Ascending aorta (tissue), 2 donors: ENCODE data around the gene IRF2BP1. TPM values are rescaled to one million over a fixed set of nuclear protein-coding genes. Genes with fewer than 3 reads are reported as not detected.
"Not testable (repeated sequence)": the region's sequence is repeated elsewhere in the genome, so short reads cannot be mapped to it uniquely, and the experiment has no call there.

Source experiments
- DNase-seq, 2 donors: peaks; one replicate each; pipeline ENCODE4 v3.0.0-alpha.2; 2019; ENCODE audit warnings: low spot score in 2 of 2
- H3K27ac ChIP-seq, 2 donors: fragments of 200-600 bp; sonication (generic); one replicate each; pipeline ENCODE4 v1.5.1; 2016 to 2017; ENCODE audit warnings: mild to moderate bottlenecking in 1 of 2
- H3K27me3 ChIP-seq: fragments of 200-600 bp; sonication (generic); one replicate; pipeline ENCODE4 v1.5.1; 2017
- H3K36me3 ChIP-seq, 2 donors: fragments of 200-600 bp; sonication (generic); one replicate each; pipeline ENCODE4 v1.5.1; 2016
- H3K4me1 ChIP-seq, 2 donors: fragments of 200-600 bp; sonication (generic); one replicate each; pipeline ENCODE4 v1.5.1; 2016 to 2017; ENCODE audit warnings: mild to moderate bottlenecking in 1 of 2
- H3K4me3 ChIP-seq, 2 donors: fragments of 200-600 bp; sonication (generic); one replicate each; pipeline ENCODE4 v1.5.1; 2016 to 2017; ENCODE audit warnings: mild to moderate bottlenecking in 1 of 2
- H3K9me3 ChIP-seq, 2 donors: fragments of 200-600 bp; sonication (generic); one replicate each; pipeline ENCODE4 v1.5.1; 2016
- intact Hi-C: fragments of 100-400 bp; cut with DNase I; formaldehyde crosslinking; loops from one replicate; pipeline ENCODE4 v1.15.1; 2023
- total RNA-seq: library from RNA; depleted of rRNA; stranded (reverse); fragments of >200 nt; gene quantifications from one replicate; pipeline ENCODE4 v1.1.0, GENCODE V29; 2016
- TF ChIP-seq, protein P1 (sequence below), 3 experiments: fragments of 200-600 bp in 2 of 3; fragments of 450-650 bp in 1 of 3; sonication (generic) in 2 of 3; IDR thresholded peaks; one replicate each; pipeline ENCODE4 v1.5.1; 2016 to 2019; ENCODE audit warnings: antibody characterized with exemption in 3 of 3, mild to moderate bottlenecking in 1 of 3, moderate library complexity in 1 of 3

The IRF2BP1 gene
- total RNA-seq, 1 donor from 2014 or later, result 45.7 TPM

DNA sequence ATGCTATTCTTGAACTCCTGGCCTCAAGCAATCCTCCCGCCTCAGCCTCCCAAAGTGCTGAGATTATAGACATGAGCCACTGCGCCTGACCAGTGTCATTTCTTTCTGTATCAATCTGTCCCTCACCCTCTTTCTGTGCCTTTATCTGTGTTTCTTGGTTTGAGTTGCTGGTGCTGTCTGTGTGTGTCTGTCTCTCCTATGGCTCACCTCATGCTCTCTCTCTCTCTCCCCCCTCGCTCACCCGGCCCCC lies 9.9 kb downstream of the IRF2BP1 start:
- no peaks in the 10 kb centered on the region for H3K27me3 ChIP-seq
- no peaks in the 10 kb centered on the region for H3K9me3 ChIP-seq
- no peak for DNase-seq
- intact Hi-C loops, result no loop called here
- no peak overlapping the region for H3K27ac ChIP-seq
- TF ChIP-seq, protein P1, sequence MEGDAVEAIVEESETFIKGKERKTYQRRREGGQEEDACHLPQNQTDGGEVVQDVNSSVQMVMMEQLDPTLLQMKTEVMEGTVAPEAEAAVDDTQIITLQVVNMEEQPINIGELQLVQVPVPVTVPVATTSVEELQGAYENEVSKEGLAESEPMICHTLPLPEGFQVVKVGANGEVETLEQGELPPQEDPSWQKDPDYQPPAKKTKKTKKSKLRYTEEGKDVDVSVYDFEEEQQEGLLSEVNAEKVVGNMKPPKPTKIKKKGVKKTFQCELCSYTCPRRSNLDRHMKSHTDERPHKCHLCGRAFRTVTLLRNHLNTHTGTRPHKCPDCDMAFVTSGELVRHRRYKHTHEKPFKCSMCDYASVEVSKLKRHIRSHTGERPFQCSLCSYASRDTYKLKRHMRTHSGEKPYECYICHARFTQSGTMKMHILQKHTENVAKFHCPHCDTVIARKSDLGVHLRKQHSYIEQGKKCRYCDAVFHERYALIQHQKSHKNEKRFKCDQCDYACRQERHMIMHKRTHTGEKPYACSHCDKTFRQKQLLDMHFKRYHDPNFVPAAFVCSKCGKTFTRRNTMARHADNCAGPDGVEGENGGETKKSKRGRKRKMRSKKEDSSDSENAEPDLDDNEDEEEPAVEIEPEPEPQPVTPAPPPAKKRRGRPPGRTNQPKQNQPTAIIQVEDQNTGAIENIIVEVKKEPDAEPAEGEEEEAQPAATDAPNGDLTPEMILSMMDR (IDR thresholded peaks at IDR 0.05), result no peak
- no peak overlapping the region for H3K4me3 ChIP-seq
- H3K4me1 ChIP-seq, result peaks cover 0 to 4% of the 10 kb centered on the region in 2 donors
- H3K36me3 ChIP-seq, result no peaks in the 10 kb centered on the region

DNA sequence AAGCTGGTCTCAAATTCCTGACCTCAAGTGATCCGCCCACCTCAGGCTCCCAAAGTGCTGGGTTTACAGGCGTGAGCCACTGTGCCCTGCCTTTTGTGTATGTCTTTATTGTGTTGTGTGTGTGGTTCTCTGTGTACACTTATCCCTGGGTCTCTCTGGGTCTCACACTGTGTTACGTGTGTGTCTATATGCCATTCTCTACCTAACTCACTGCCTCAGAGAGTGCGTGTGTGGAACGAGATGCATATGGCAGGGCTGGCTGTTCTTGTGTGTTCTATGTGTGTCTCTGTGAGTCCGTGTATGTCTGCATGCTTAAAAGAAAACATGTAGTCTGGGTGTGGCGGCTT lies 11.3 kb downstream of the IRF2BP1 start:
- H3K4me3 ChIP-seq, result no peak overlapping the region
- TF ChIP-seq, protein P1 (IDR thresholded peaks at IDR 0.05), result no peak
- H3K36me3 ChIP-seq, result no peaks in the 10 kb centered on the region
- intact Hi-C loops, result no loop called here
- peaks cover 0 to 4% of the 10 kb centered on the region in 2 donors for H3K4me1 ChIP-seq
- H3K27me3 ChIP-seq, result no peaks in the 10 kb centered on the region
- no peaks in the 10 kb centered on the region for H3K9me3 ChIP-seq
- DNase-seq, result no peak
- no peak overlapping the region for H3K27ac ChIP-seq

DNA sequence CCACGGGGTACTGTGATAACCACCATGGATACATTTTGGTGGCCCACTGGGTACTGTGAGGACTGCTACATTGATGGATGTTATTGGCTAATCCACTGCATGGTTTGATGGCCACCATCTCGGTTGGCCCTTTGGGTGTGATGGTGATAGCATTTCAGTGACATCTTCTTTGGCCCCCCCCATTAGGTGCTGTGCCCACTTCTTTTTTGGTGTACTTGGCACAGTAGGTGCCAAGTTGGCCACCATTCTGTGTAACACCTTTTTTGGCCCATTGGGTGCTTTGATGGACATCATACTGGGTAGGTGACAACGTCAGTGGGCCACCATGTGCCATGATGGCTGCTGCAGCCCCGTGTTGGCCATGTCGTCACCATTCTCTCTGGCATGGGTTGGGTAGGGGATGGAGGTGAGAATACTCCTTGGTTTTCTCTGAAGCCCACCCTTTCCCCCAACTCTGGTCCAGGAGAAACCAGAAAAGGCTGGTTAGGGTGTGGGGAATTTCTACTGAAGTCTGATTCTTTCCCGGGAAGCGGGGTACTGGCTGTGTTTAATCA lies 12.6 kb downstream of the IRF2BP1 start:
- DNase-seq, result no peak
- H3K27ac ChIP-seq, result no peak overlapping the region
- no peaks in the 10 kb centered on the region for H3K9me3 ChIP-seq
- intact Hi-C loops, result no loop called here
- peaks cover 0 to 4% of the 10 kb centered on the region in 2 donors for H3K4me1 ChIP-seq
- H3K27me3 ChIP-seq, result no peaks in the 10 kb centered on the region
- no peak overlapping the region for H3K4me3 ChIP-seq
- TF ChIP-seq, protein P1 (IDR thresholded peaks at IDR 0.05), result no peak
- no peaks in the 10 kb centered on the region for H3K36me3 ChIP-seq

DNA sequence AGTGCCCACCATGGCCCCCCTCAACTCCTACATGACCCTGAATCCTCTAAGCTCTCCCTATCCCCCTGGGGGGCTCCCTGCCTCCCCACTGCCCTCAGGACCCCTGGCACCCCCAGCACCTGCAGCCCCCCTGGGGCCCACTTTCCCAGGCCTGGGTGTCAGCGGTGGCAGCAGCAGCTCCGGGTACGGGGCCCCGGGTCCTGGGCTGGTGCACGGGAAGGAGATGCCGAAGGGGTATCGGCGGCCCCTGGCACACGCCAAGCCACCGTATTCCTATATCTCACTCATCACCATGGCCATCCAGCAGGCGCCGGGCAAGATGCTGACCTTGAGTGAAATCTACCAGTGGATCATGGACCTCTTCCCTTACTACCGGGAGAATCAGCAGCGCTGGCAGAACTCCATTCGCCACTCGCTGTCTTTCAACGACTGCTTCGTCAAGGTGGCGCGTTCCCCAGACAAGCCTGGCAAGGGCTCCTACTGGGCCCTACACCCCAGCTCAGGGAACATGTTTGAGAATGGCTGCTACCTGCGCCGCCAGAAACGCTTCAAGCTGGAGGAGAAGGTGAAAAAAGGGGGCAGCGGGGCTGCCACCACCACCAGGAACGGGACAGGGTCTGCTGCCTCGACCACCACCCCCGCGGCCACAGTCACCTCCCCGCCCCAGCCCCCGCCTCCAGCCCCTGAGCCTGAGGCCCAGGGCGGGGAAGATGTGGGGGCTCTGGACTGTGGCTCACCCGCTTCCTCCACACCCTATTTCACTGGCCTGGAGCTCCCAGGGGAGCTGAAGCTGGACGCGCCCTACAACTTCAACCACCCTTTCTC lies 13.6 kb downstream of the IRF2BP1 start:
- H3K4me3 ChIP-seq, result no peak overlapping the region
- H3K36me3 ChIP-seq, result no peaks in the 10 kb centered on the region
- H3K27me3 ChIP-seq, result no peaks in the 10 kb centered on the region
- peaks cover 0 to 4% of the 10 kb centered on the region in 2 donors for H3K4me1 ChIP-seq
- DNase-seq, result no peak
- TF ChIP-seq, protein P1 (IDR thresholded peaks at IDR 0.05), result no peak
- no peak overlapping the region for H3K27ac ChIP-seq
- intact Hi-C loops, result no loop called here
- H3K9me3 ChIP-seq, result no peaks in the 10 kb centered on the region

DNA sequence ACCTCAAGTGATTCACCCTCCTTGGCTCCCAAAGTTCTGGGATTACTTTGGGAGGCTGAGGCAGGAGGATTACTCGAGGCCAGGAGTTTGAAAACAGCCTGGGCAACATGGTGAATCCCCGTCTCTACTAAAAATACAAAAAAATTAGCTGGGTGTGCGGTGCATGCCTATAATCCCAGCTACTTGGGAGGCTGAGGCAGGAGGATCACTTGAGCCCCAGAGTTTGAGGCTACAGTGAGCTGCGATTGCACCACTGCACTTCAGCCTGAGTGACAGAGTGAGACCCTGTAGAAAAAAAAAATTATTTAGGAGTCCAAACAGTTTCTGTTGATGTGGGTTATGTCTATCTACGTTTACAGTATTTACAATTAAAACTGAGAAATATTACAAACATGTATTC lies 15.1 kb downstream of the IRF2BP1 start:
- H3K4me1 ChIP-seq, result no peaks in the 10 kb centered on the region
- TF ChIP-seq, protein P1 (IDR thresholded peaks at IDR 0.05), result no peak

DNA sequence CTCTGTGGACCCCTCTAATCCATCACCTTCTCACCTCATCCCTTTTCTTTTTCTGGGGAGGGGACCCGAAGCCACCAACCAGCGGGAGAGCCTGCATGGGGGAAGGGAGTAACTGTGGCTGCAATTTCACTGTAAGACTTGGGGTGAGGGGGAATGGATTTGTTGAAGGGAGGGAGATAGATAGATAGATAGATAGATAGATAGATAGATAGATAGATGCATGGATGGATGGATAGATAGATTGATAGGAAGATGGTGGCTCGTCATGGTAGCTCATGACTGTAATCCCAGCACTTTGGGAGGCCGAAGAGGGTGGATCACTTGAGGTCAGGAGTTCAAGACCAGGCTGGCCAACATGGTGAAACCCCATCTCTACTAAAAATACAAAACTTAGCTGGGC lies 18.7 kb downstream of the IRF2BP1 start:
- H3K4me1 ChIP-seq, intact Hi-C loops, H3K9me3 ChIP-seq: not testable (repeated sequence)

More for the DNA sequence above, 15.1 kb downstream of the IRF2BP1 start:
- Histone ChIP-seq H3K4me3 (no peak overlapping the region), H3K9me3 (no peaks in the 10 kb centered on the region), H3K27me3 (no peaks in the 10 kb centered on the region), H3K27ac (no peak overlapping the region), H3K36me3 (no peaks in the 10 kb centered on the region)
- intact Hi-C loops, result no loop called here
- DNase-seq, result no peak

More for the DNA sequence above, 18.7 kb downstream of the IRF2BP1 start:
- H3K36me3 ChIP-seq, H3K27me3 ChIP-seq, DNase-seq, H3K27ac ChIP-seq, H3K4me3 ChIP-seq: not testable (repeated sequence)
